Suppressor macrophage treated with lipopolysaccharide for 4 hours (primary cell): ENCODE measurements around the gene TOP2B.

Source experiments
- DNase-seq: peaks from one replicate; pipeline ENCODE4 v3.0.0-alpha.2; 2020

TOP2B gene

DNA sequence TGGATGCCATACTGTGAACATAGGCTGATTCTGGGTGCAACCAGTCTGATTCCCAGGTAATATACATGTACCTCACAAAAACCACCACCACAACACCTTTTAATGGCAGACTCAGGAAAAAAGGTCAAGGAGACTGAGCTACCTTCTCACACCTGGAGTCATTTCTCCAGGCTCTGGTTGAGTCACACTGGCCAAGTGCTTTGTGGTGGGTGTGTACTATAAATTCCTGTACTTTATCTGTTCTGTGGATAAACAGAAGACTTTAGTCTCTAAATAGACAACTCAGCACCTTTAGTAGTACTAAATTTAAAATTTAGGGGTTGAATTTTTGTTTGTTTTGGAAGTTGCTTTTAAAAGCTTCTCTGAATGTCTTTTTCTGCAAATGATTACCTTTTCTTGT lies 46.7 kb downstream of the TOP2B start:
- no peak for DNase-seq

DNA sequence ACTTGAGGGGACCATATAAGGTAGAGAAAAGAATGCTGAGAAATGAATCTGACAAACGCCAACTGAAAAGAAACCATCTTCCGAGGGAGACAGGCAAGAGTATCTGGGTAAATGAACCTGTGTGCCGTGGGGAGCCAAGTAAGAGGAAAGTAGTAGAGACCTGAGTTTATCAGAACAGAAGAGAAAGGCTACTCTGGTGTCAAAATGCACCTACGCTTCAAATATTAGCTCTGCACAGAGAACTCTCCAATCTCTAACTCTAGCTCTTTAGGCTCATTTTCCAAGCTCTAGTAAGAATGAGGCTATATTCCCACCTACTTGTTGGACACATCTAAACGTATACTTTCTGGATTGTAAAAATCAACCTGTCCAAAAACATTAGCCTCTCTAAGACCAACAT lies 53.5 kb downstream of the TOP2B start:
- no peak for DNase-seq

DNA sequence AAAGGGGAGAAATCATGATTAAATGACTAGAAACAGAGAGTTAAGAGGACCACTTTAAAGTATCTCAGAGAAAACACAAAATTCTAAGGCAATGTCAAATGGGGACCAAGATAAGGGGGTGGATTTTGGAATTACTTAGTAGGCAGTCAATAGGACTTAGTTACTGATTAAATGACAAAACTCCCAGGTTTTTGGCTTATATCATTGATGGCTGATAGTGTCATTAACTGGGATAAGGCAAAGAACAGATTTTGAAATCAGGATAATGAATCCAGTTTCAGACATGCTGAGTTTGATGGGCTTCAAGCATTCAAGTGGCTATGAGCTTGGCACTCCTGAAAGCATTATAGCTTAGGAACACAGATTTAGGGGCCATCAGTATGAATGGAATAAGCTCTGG lies 53.9 kb downstream of the TOP2B start:
- no peak for DNase-seq

DNA sequence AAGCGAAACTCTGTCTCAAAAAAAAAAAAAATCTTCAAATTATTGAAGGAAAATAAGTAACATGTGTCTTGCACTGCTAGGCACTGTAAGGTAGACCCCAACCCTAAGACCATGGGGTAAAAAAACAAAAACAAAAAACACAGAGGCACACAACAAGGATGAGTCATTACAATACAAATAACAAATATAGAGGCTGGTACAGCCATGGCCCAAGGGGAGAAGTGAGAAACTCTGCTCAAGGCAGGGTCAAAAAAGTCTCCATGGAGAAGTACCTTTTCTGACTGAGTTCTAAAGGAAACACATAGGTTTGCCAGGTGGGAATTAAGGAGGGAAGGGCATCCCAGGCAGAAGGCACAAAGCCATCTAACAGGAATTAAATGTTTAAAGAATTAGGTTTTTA lies 54.5 kb downstream of the TOP2B start:
- DNase-seq = no peak

DNA sequence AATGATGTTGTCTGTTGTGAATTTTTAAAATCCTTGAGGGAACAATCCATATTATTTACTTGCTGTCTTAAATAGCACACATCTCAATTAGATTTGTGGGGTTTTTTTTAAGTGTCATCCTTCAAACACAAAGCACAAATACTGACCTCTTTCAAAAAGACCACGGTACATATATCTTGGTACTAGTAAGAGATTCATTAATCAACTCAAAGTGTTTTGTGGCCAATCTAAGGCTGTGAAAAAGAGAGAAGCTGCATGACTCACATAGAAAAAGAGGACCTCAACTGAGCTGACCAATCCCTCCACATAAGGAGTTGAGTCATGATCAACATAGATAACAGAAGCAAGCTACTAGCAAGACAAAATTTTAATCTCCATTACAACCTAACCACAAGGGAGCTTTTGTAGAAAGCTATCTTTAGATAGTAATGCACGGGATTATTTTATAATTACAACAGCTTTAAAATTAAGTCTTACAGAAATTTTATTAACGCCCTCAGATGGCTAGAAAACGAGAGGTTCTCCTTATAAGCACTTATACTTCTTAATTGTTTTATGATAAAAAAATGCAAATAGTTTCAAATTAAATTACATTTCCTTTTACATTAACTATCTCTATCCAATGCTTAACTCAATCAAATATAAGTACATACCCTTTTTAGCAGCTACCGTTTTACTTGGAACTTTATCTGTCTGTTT lies 60.5 kb downstream of the TOP2B start:
- peak; percentile 83 for DNase-seq

DNA sequence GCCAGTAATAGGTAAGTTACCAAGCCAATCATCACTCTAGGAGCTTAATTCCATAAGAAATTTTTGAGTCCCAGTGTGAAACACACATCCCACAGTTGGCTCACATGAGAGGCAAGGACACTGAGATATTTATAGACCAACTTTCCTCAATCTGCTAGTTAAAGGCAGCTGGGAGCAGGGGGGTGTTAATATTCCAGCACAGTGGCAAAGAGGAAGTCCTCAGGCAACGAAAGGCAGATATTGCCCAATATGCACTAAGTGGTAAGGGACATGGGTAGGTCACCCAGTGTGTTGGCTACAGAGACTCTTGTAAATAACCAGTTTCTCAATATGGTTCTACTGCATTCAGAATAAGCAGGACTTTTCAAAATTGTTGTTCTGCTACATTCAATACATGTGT lies 61.0 kb downstream of the TOP2B start:
- DNase-seq = peak; percentile 84

DNA sequence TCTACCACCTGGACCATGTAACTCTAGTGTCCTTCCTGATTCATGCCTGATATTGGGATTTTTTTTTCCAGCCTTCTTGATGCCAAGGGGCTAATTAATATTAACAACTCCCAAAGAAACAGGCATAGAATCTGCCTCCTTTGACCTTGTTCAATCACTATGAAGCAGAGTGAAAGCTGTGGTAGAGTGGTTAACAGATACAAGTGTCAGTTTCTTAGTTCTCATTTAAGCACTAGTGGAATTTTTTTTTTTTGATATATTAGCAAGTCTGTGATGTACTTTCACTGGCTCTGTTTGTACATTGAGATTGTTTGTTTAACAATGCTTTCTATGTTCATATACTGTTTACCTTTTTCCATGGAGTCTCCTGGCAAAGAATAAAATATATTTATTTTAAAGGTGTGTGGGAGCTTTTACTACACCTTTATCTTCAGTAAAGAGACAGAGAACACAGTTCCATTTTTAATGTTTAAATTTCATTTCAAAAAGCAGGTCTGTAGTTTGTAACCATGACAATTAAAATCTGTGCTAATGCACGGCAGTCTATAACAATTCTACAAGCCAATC lies 67.1 kb downstream of the TOP2B start:
- DNase-seq = no peak

DNA sequence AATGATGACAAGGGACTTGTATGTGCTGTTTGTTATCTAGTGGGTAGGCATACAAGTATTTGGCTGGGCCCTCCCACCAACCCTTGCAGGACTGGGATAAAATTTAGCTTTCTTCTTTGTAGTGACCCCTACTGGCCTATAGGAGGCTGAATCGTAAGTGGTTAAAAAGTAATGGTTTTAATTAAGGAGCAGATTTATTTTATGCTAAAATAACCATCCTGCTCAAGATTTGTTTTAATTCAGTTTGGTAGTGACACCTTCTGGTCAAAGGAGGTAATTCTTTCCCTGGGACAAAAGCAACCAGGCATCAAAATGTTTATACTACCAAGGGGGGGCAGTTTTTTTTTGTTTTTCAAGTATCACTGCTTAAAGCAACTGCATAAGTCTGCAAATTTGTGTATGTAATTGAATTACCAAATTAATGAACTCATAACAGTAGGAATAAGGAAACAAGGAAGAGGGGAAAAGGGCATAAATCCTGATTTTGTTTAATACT lies 70.7 kb downstream of the TOP2B start:
- DNase-seq = peak; percentile 51

DNA sequence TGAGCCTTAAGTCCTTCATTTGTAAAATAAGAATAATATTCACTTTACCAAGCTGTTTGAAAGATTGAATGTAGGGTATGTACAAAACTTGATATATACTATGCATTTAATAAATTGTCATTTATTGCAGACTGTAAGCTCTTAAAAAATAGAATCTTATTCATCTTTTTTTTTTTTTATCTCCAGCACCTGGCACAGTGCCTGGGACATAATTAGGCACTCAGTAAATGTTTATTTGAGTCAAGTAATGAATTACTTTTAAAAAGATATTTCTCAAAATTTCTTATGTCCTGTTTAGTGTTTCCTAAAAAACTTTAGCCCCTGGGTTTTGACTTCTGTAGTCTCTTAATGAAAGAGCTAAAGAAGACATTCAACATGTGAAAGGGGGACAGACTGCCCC lies 71.7 kb downstream of the TOP2B start:
- DNase-seq = no peak

DNA sequence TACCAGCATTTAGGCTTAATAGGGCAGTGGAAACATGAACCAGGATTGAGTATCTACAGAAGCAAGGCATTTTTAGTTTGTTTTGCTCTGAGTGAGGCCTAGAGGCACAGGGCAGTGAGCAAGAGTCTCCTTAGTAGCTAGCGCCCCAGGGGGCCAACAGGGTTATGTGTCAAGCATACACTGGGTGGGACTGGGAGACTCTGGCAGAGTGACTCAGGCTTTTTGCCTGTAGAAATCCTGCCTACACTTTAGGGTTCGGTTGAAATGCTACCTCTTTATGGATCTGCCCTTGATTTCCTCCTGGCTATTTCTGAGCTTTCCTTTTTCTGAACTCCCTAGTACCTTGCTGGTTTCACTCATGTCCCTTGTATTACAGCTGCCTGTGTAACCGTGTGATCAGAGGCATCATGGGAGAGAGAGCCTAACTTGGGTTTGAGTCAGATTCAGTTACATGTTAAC lies 72.2 kb downstream of the TOP2B start:
- no peak for DNase-seq

DNA sequence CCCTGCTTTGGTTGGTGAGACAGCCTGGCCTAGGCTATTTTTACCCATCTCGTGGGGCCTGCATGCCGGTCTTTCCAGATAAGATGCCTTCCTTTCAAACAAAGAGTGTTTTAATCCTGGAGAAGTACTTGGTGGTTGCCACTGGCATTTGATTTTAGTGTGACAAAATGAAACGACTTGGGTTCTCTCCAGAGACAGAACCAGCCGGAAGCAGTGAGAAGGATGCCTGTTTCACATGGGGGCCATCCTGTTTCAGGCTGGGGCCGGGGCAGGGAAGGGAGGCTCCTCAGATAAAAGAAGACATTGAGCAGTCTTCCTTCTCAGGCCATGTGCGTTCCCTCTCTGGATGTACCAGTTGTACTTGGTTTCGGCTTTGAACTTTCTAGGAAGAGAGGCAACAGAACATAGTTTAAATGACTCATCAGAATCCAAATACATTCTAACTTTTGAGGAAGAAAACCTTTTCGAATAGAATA lies 74.9 kb downstream of the TOP2B start:
- DNase-seq = no peak

DNA sequence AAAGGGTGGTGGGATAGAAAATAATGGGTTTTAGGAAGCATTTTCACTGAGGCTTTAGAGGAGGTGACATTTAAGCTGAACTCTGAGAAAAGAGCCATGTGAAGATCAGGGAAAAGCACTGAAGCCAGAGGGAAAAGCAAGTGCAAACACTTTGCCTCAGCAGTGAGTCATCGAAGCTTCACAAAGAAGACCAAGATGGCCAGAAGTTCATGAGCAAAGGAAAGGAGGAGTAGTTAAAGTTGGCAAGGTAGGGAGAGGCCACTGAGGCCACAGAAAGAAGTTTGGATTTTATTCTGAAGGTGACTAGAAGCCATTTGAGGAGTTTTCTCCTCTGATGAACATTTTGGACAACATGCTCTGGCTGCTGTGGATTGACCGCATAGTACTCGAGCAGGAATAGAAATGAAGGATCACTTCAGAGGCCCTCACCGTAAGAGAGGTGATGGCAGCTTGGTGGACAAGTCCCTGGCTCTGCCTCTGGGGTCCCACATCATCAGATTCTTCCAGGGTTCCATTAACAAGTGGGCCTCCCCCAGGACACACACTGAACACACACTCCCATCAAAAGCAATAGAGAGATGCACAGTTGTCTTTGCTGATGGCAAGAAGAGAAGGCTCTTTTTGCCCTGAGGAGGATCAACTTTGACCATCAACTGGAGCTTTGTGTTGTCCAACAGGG lies 75.5 kb downstream of the TOP2B start:
- no peak for DNase-seq

DNA sequence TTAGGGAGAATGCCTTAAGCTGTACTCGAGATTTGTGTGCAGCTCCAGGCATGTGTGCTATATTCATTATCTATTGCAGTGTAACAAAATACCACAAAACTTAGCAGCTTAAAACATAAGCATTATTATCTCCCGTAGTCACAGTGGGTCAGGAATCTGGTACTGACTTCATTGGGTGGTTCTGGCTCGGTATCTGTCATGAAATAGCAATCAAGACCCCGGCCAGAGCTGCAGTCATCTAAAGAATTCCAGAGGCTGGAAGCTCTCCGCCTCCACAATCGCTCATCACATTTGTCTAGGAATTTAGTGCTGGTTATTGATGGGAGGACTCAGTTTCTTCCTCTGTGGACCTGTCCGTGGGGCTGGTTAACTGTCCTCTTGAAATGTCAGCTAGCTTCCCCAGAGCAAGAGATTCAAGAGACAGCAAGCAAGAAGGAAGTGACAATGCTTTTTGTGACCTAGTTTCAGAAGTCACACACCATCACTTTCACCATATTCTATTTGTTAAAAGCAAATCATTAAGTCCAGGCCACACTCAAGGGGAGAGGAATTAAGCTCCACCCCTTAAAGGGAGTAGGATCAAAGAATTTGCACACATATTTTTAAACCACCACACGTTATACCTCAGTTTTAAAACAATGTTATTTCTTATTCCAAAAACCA lies 76.1 kb downstream of the TOP2B start:
- no peak for DNase-seq

DNA sequence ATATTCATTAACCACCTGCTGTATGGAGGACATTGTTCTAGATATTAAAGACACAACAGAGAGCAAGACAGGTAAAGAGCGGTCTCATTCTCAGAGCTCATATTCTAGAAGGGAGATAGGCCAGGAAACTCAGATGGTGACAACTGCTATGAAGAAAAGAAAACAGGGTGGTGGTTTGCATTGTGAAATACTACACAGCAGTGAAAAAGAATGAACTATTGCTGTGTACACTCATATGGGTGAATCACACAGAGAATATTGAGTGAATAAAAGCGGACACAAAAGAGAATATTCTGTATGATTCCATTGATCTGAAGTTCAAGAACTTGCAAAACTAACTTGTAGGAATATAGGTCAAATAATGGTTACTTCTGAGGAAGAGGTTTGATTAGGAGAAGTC lies 76.7 kb downstream of the TOP2B start:
- no peak for DNase-seq

DNA sequence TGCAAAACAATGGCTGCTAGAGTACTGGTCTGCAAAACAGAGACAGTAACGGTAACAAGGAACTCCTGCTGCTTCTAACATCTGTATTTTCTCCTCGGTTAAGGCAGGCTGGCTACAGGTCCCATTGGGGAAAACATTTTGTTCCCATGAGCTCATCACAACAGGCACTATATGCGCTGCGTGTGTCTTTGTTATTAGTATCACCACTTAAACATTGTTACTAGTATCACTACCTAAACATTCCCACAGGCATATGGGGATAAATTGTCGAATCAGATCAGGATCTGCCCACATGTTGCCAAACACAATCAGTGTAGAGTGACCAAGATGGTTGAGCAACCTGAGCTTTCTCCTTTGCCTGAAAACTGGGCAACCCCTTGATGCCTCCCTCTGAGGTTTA lies 77.2 kb downstream of the TOP2B start:
- DNase-seq = no peak

DNA sequence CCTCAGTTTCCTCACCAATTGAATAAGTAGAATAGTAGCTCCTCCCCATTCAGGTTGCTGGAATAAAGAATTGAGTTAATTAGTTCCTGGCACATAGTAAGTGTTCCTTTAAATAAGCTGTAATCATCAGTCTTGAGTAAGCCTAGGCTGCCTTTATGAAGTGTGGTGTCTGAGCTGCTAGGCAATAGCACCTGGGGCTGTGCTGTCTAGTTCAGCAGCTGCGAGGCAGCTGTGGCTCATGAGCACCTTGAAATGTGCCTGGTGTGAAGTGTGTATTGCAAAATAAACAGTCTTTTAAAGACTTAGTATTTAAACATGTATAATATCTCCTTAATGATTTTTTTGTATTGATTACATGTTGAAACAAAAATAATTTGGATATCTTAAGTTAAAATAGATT lies 77.6 kb downstream of the TOP2B start:
- DNase-seq = no peak

DNA sequence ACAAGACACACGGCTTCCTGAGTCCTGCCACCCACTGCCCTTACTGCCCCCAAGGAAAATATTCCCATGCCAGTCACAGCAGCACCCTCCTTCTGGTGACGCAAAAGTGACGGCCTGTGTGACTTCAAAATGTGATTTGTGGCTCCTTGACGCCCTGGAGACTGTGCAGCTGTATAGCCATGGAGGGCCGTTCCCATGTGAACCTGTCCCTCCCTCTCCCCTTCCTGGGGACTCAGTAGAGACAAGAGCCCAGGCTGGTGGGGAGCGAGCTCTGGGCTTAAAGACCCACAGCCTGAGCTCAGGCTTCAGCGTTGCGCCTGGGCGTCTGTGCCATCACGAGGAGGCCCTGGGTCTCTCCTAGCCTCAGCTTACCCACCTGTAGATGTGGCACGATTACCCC lies 78.2 kb downstream of the TOP2B start:
- DNase-seq = no peak

DNA sequence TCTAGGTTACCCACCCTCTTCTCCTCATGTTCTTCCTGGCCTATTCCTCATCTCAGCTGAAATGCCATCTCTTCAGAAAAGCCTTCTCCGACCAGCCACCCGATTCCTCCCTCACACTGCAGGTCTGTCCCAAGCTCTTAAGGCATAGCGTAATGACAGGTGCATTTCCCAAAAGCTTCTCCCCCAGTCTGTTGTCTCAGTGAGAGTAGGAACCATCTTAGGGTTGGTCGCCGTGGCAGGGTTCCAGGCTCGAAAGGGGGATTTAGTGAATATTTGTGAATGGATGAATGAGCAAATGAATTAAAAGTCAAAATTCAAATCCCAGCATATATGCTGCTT lies 78.6 kb downstream of the TOP2B start:
- no peak for DNase-seq

DNA sequence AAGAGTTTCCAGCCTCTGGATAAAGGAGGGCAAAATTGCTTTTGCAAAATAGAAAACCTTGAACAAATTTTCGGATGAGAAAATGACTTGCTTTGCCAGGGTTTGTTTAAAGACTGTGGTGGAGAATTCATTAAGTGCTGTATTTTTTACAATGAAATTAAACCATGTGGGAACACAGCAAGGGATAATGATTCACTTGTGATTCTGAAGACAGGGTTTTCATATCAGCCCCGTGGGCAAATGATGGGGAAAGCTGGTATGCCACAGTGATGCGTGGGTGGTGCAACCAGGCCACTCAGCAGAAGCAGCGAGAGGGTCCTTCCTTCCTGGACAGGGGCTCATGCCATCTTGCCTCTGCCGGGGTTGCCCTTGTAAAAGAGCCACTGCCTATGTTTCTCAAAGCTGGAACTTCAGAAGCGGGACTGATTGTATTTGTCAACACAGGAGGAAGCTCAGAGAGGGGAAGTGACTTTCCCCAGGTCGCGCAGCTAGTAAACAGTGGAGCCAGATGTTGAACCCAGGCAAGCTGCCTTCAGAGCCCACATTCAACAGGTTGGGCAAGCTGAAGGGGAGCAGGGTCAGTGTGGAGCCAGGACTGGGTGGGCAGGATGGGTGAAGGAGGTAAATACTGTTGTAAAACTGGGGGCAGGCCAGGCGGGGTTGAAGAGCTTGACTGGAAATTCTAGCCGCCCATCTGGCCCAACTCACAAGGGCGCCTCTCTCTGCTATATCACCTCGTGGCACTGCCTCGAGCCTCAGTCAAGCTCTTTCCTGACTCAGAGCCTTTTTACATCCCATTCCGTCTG lies 79.1 kb downstream of the TOP2B start:
- no peak for DNase-seq

DNA sequence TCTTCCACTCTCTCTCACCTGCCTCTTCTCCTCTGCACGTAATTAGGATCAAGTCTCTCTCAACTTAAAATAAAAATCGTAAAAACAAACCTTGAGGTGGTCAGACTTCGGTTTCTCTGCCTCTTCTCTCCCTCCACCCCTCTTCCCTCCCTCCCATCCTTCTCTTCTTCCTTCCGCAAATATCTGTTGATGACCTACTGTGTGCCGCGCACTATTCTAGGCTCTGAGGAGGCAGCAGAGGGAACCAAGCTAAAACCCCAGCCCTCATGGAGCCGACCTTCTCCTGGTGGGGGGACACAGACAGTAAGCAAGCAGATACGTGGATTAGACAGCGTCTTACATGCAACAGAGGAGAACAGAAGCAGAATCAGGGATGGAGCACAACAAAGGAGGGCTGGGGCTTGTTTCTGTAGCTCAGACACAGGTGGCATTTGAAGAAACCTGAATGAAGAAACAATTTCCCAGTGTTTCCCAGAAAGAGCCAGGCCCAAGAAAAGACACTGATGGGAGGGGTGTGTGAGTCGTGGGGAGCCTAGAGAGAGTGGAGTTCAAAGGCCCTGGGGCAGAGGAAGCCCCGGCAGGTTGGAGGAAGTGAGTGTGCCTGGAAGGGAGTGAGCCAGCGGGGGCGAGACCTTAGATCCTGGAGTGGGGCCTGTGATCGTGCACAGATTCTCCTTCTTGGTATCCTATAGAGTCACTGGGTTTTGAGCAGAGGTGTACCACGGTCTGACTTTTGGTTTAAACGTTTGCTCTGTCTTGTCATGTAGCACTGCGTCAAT lies 80.5 kb downstream of the TOP2B start:
- no peak for DNase-seq

DNA sequence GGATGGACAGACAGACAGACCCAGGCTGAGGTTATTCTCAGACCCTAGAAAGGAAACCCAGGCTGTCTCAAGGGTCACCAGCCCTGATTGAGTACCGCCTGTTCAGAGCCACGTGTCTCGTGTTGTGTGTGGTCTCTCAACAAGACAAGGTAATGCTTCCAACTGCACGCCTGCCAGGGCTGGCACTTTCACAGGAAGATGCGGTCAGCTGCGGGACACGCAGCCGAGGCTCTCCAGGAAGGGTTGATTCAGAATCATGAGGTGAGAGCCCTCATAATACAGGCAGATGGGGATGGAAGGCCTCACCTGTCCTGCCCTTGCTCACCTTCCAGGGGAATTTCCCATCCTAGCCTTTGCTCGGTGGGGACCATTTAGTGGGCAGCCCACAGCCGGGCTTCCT lies 81.4 kb downstream of the TOP2B start:
- DNase-seq = no peak

DNA sequence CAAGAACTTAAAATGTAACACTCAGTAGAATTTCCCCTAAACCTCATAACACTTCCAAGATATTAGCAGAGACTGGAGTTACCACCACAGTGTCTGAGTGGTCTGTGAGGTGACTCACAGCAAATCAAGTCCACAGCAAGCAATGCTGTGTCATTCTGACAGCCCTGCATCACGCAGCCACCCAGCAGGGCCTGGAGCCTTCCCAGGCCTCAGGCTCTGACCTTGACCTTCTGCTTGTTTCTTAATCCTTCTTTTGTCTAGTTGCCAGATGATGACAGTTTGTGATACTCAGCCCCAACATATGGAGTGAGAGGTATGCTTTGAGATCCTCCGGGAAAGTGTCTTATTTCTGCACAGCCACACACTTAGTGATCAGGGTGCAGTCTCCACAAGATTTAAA lies 82.5 kb downstream of the TOP2B start:
- DNase-seq = peak; percentile 51
